ENCODE measurements around the gene GNAI1. TPM values are rescaled to one million over a fixed set of nuclear protein-coding genes. Genes with fewer than 3 reads are reported as not detected.

Gene GNAI1
- total RNA-seq, 2 experiments from 2014 or later, result not detected

DNA sequence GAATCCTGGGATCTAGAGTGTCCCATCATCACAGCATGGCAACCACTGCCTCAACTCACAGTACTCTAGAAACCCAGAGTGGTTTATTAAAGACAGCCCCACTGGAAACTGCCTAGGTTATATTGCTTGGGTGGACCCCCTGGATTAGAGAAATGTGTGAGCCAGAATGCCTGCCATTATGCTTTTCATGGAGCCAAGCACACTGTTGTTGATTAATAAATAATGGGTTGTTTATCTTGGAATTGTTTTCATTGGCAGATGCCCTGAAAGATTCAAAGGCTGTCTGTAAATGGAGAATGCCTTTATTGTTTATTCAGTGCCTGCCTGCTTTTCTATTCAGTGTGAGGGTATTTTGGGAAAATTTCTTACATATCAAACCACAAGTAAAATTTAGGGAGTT, 52.1 kb downstream of the GNAI1 start:
- no TSS peak for BruUV-seq (replicated peaks)
- no peaks in the 10 kb centered on the region for H3K79me2 ChIP-seq (ENCODE audit: insufficient read depth, low read depth, low read length)
- H3K9me3 ChIP-seq (ENCODE audit: low read length), result no peaks in the 10 kb centered on the region
- no peak overlapping the region for H3K4me2 ChIP-seq (ENCODE audit: low read length)
- no peaks in the 10 kb centered on the region for H3K4me1 ChIP-seq (ENCODE audit: insufficient read depth, low read length, poor library complexity, severe bottlenecking)
- intact Hi-C loops (cut with micrococcal nuclease; ENCODE audit: unreplicated experiment), result no loop called here
- H2AFZ ChIP-seq (ENCODE audit: low read length), result no peak overlapping the region
- H3K4me3 ChIP-seq (ENCODE audit: low read depth, low read length, poor library complexity, severe bottlenecking), result no peak overlapping the region
- no peaks in the 10 kb centered on the region for H3K9me2 ChIP-seq (ENCODE audit: insufficient read depth, low read length)
- ChIA-PET CTCF (ENCODE audit: unreplicated experiment) (no interaction called here), POLR2A (no interaction called here)
- no peak for DNase-seq (ENCODE audit: low spot score)
- H4K20me1 ChIP-seq (ENCODE audit: insufficient read depth, low read length), result no peaks in the 10 kb centered on the region
- TF ChIP-seq, protein P1, sequence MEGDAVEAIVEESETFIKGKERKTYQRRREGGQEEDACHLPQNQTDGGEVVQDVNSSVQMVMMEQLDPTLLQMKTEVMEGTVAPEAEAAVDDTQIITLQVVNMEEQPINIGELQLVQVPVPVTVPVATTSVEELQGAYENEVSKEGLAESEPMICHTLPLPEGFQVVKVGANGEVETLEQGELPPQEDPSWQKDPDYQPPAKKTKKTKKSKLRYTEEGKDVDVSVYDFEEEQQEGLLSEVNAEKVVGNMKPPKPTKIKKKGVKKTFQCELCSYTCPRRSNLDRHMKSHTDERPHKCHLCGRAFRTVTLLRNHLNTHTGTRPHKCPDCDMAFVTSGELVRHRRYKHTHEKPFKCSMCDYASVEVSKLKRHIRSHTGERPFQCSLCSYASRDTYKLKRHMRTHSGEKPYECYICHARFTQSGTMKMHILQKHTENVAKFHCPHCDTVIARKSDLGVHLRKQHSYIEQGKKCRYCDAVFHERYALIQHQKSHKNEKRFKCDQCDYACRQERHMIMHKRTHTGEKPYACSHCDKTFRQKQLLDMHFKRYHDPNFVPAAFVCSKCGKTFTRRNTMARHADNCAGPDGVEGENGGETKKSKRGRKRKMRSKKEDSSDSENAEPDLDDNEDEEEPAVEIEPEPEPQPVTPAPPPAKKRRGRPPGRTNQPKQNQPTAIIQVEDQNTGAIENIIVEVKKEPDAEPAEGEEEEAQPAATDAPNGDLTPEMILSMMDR (conservative IDR thresholded peaks at IDR 0.05; ENCODE audit: low read length), result no peak
- no peak for TF ChIP-seq EZH2phosphoT487 (IDR thresholded peaks at IDR 0.05; ENCODE audit: borderline replicate concordance, low read depth, low read length)
- H3K27ac ChIP-seq (ENCODE audit: low read depth, low read length, poor library complexity, severe bottlenecking), result no peak overlapping the region
- H3K36me3 ChIP-seq (ENCODE audit: insufficient read depth, low read length), result no peaks in the 10 kb centered on the region

DNA sequence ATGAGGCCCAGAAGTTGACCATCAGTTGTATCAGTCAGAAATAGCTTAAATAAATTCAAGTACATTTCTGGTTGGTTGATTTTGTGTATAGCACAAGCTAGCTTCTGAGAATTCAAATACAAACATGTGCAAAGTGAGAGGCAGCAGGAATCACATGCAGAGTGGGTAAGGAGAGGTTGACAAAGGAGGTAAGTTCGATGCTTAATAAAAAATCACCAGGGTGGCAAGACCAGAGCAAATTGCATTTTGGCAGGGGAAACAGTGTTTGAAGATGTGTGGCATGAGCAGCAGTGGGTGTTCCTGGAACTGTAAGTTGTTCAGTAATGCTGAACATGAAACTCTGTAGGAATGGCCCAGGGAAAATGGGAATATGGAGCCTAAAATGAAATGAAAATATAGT, 52.6 kb downstream of the GNAI1 start:
- TF ChIP-seq EZH2phosphoT487 (IDR thresholded peaks at IDR 0.05; ENCODE audit: borderline replicate concordance, low read depth, low read length), result no peak
- Histone ChIP-seq H3K9me2 (ENCODE audit: insufficient read depth, low read length) (no peaks in the 10 kb centered on the region), H3K79me2 (ENCODE audit: insufficient read depth, low read depth, low read length) (no peaks in the 10 kb centered on the region), H2AFZ (ENCODE audit: low read length) (no peak overlapping the region), H3K4me2 (ENCODE audit: low read length) (no peak overlapping the region), H3K9me3 (ENCODE audit: low read length) (no peaks in the 10 kb centered on the region), H3K4me3 (ENCODE audit: low read depth, low read length, poor library complexity, severe bottlenecking) (no peak overlapping the region), H3K4me1 (ENCODE audit: insufficient read depth, low read length, poor library complexity, severe bottlenecking) (no peaks in the 10 kb centered on the region), H4K20me1 (ENCODE audit: insufficient read depth, low read length) (no peaks in the 10 kb centered on the region), H3K27ac (ENCODE audit: low read depth, low read length, poor library complexity, severe bottlenecking) (no peak overlapping the region), H3K36me3 (ENCODE audit: insufficient read depth, low read length) (no peaks in the 10 kb centered on the region)
- no TSS peak for BruUV-seq (replicated peaks)
- ChIA-PET POLR2A (no interaction called here), CTCF (ENCODE audit: unreplicated experiment) (no interaction called here)
- DNase-seq (ENCODE audit: low spot score), result no peak
- intact Hi-C loops (cut with micrococcal nuclease; ENCODE audit: unreplicated experiment), result no loop called here

DNA sequence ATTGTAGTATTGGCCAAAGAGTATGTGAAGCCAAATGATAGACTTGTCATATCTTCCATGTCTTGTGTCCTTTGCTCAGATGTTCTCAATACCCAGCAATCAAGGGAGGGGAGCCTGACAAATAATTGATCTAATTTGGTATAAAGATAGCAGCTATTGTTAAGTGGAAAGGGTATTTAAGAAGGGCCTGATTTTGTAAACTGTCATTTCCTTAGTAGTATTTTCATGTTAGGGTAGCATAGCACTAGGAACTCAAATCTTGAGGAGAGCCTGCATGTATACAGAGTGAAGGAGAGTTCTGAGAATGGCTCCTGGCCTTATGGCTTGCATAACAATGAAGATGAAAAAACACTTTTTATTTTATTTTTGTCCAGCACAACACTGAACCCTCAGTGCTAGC, 53.1 kb downstream of the GNAI1 start:
- POLR2A ChIA-PET, result no interaction called here
- Histone ChIP-seq H3K4me2 (ENCODE audit: low read length) (no peak overlapping the region), H2AFZ (ENCODE audit: low read length) (no peak overlapping the region), H3K27ac (ENCODE audit: low read depth, low read length, poor library complexity, severe bottlenecking) (no peak overlapping the region), H3K9me3 (ENCODE audit: low read length) (no peaks in the 10 kb centered on the region), H4K20me1 (ENCODE audit: insufficient read depth, low read length) (no peaks in the 10 kb centered on the region), H3K4me3 (ENCODE audit: low read depth, low read length, poor library complexity, severe bottlenecking) (no peak overlapping the region), H3K9me2 (ENCODE audit: insufficient read depth, low read length) (no peaks in the 10 kb centered on the region), H3K4me1 (ENCODE audit: insufficient read depth, low read length, poor library complexity, severe bottlenecking) (no peaks in the 10 kb centered on the region), H3K36me3 (ENCODE audit: insufficient read depth, low read length) (no peaks in the 10 kb centered on the region), H3K79me2 (ENCODE audit: insufficient read depth, low read depth, low read length) (no peaks in the 10 kb centered on the region)
- CTCF ChIA-PET (ENCODE audit: unreplicated experiment), result no interaction called here
- no peak for DNase-seq (ENCODE audit: low spot score)
- no TSS peak for BruUV-seq (replicated peaks)
- intact Hi-C loops (cut with micrococcal nuclease; ENCODE audit: unreplicated experiment), result no loop called here
- TF ChIP-seq, protein P1 (conservative IDR thresholded peaks at IDR 0.05; ENCODE audit: low read length), result no peak
- TF ChIP-seq EZH2phosphoT487 (IDR thresholded peaks at IDR 0.05; ENCODE audit: borderline replicate concordance, low read depth, low read length), result no peak

Measured in OCI-LY7 (cell line).